Astrocyte (in vitro differentiated cells and primary cell): ENCODE data around the gene ARID4B. TPM values are rescaled to one million over a fixed set of nuclear protein-coding genes. Genes with fewer than 3 reads are reported as not detected.

Source experiments
- DNase-seq: peaks from one replicate; pipeline ENCODE4 v3.0.0-alpha.2; 2010; ENCODE audit warnings: low read depth
- FAIRE-seq: peaks from 2 replicates; lab custom pipeline; 2011; peaks lifted over from hg19 to GRCh38; lab: Jason Lieb, UNC
- H2AFZ ChIP-seq: 2 replicates; pipeline ENCODE4 v1.6.0; 2012; ENCODE audit warnings: low read depth, low read length, inconsistent platforms
- H3K27ac ChIP-seq: 2 replicates; pipeline ENCODE4 v1.5.1; 2011; ENCODE audit warnings: low read depth, low read length, inconsistent platforms
- H3K27me3 ChIP-seq: 2 replicates; pipeline ENCODE4 v1.6.0; 2011; ENCODE audit warnings: low read length, inconsistent platforms; ENCODE audit not compliant: insufficient read depth
- H3K36me3 ChIP-seq: 2 replicates; pipeline ENCODE4 v1.5.1; 2011; ENCODE audit warnings: low read length, inconsistent platforms; ENCODE audit not compliant: insufficient read depth
- H3K4me1 ChIP-seq: 2 replicates; pipeline ENCODE4 v1.5.1; 2011; ENCODE audit warnings: low read length, inconsistent platforms; ENCODE audit not compliant: insufficient read depth
- H3K4me2 ChIP-seq: 2 replicates; pipeline ENCODE4 v1.6.0; 2012; ENCODE audit warnings: low read length, inconsistent platforms
- H3K4me3 ChIP-seq: 2 replicates; pipeline ENCODE4 v1.5.1; 2011; ENCODE audit warnings: low read depth, mild to moderate bottlenecking, low read length, inconsistent platforms; ENCODE audit not compliant: insufficient read depth
- H3K79me2 ChIP-seq: 2 replicates; pipeline ENCODE4 v1.6.0; 2012; ENCODE audit warnings: mild to moderate bottlenecking, low read length, inconsistent platforms; ENCODE audit not compliant: insufficient read depth
- H3K9ac ChIP-seq: 2 replicates; pipeline ENCODE4 v1.6.0; 2012; ENCODE audit warnings: mild to moderate bottlenecking, low read length, inconsistent platforms
- H3K9me3 ChIP-seq: 2 replicates; pipeline ENCODE4 v1.5.1; 2012; ENCODE audit warnings: low read depth, mild to moderate bottlenecking, low read length, inconsistent platforms; ENCODE audit not compliant: insufficient read depth
- H4K20me1 ChIP-seq: 2 replicates; pipeline ENCODE4 v1.6.0; 2012; ENCODE audit warnings: low read length, inconsistent platforms; ENCODE audit not compliant: insufficient read depth
- H3K27ac Mint-ChIP-seq: one replicate; pipeline ENCODE4 v1.8.0; 2021; ENCODE audit warnings: mild to moderate bottlenecking, mixed read lengths; ENCODE audit not compliant: unreplicated experiment
- H3K27me3 Mint-ChIP-seq: one replicate; pipeline ENCODE4 v1.8.0; 2021; ENCODE audit warnings: low read depth, mixed read lengths; ENCODE audit not compliant: unreplicated experiment
- H3K36me3 Mint-ChIP-seq: one replicate; pipeline ENCODE4 v1.8.0; 2021; ENCODE audit warnings: low read depth, mixed read lengths; ENCODE audit not compliant: unreplicated experiment
- H3K4me1 Mint-ChIP-seq: one replicate; pipeline ENCODE4 v1.8.0; 2021; ENCODE audit warnings: low read depth, mixed read lengths; ENCODE audit not compliant: unreplicated experiment
- H3K4me3 Mint-ChIP-seq: one replicate; pipeline ENCODE4 v1.8.0; 2021; ENCODE audit warnings: mild to moderate bottlenecking, moderate library complexity, mixed read lengths; ENCODE audit not compliant: unreplicated experiment
- H3K9me3 Mint-ChIP-seq: one replicate; pipeline ENCODE4 v1.8.0; 2021; ENCODE audit warnings: mild to moderate bottlenecking, mixed read lengths; ENCODE audit not compliant: unreplicated experiment
- CTCF ChIP-seq: IDR thresholded peaks from 2 replicates; pipeline ENCODE4 v1.5.1; 2011; ENCODE audit warnings: low read depth, mild to moderate bottlenecking, inconsistent platforms, low read length, moderate library complexity; ENCODE audit not compliant: insufficient read depth
- EZH2 ChIP-seq: IDR thresholded peaks from 2 replicates; pipeline ENCODE4 v1.6.1; 2012; ENCODE audit warnings: mild to moderate bottlenecking, low read length, inconsistent platforms; ENCODE audit not compliant: insufficient read depth
- total RNA-seq: library from RNA; stranded (reverse); gene quantifications from 2 replicates; pipeline ENCODE4 v1.2.1, GENCODE V29; 2021

Gene ARID4B
- total RNA-seq, 1 donor from 2014 or later, result 38.6 TPM

- no peaks in the 10 kb centered on the region for H3K4me1 ChIP-seq
- peaks cover 3% of the 10 kb centered on the region for H3K4me1 Mint-ChIP-seq
- peaks cover 24% of the 10 kb centered on the region for H4K20me1 ChIP-seq
- no peak overlapping the region for H3K9ac ChIP-seq
- FAIRE-seq (no peak), DNase-seq (no peak)
- no peak overlapping the region for H3K4me2 ChIP-seq
- peaks cover 30% of the 10 kb centered on the region for H3K79me2 ChIP-seq
- H3K27me3 Mint-ChIP-seq, result no peaks in the 10 kb centered on the region
- no peaks in the 10 kb centered on the region for H3K9me3 ChIP-seq
- peaks cover 64% of the 10 kb centered on the region for H3K36me3 ChIP-seq
- no peaks in the 10 kb centered on the region for H3K9me3 Mint-ChIP-seq
- H3K27ac ChIP-seq, result no peak overlapping the region
- H3K27me3 ChIP-seq, result no peaks in the 10 kb centered on the region
- H3K27ac Mint-ChIP-seq, result no peak overlapping the region
- TF ChIP-seq CTCF (no peak), EZH2 (no peak)
- peaks cover 26% of the 10 kb centered on the region for H3K36me3 Mint-ChIP-seq
- H3K4me3 Mint-ChIP-seq, result no peak overlapping the region
- no peak overlapping the region for H2AFZ ChIP-seq
- no peak overlapping the region for H3K4me3 ChIP-seq
These were observed 178.2 kb downstream of the ARID4B start for GRCh38 chr1:235149824-235150223.

GRCh38 chr1:235147269-235147668 lies 180.7 kb downstream of the ARID4B start:
- FAIRE-seq, result no peak
- peaks cover 18% of the 10 kb centered on the region for H3K36me3 Mint-ChIP-seq

More at GRCh38 chr1:235147269-235147668, 180.7 kb downstream of the ARID4B start:
- peaks cover 3% of the 10 kb centered on the region for H3K4me1 Mint-ChIP-seq
- no peak overlapping the region for H3K9ac ChIP-seq
- no peak overlapping the region for H3K4me3 Mint-ChIP-seq
- H2AFZ ChIP-seq, result no peak overlapping the region
- H3K27me3 ChIP-seq, result no peaks in the 10 kb centered on the region
- DNase-seq, result no peak
- no peak overlapping the region for H3K4me2 ChIP-seq
- no peak overlapping the region for H3K27ac Mint-ChIP-seq
- H3K27ac ChIP-seq, result no peak overlapping the region
- no peaks in the 10 kb centered on the region for H3K9me3 ChIP-seq
- no peaks in the 10 kb centered on the region for H3K9me3 Mint-ChIP-seq
- H4K20me1 ChIP-seq, result peaks cover 34% of the 10 kb centered on the region
- H3K79me2 ChIP-seq, result peaks cover 43% of the 10 kb centered on the region
- H3K4me3 ChIP-seq, result no peak overlapping the region
- H3K36me3 ChIP-seq, result peaks cover 63% of the 10 kb centered on the region
- no peak for TF ChIP-seq CTCF
- no peaks in the 10 kb centered on the region for H3K4me1 ChIP-seq
- no peaks in the 10 kb centered on the region for H3K27me3 Mint-ChIP-seq
